ENCODE results near the gene MFNG.
"Not testable (repeated sequence)": the region's sequence is repeated elsewhere in the genome, so short reads cannot be mapped to it uniquely, and the experiment has no call there.

Gene MFNG, protein sequence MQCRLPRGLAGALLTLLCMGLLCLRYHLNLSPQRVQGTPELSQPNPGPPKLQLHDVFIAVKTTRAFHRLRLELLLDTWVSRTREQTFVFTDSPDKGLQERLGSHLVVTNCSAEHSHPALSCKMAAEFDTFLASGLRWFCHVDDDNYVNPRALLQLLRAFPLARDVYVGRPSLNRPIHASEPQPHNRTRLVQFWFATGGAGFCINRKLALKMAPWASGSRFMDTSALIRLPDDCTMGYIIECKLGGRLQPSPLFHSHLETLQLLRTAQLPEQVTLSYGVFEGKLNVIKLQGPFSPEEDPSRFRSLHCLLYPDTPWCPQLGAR

DNA sequence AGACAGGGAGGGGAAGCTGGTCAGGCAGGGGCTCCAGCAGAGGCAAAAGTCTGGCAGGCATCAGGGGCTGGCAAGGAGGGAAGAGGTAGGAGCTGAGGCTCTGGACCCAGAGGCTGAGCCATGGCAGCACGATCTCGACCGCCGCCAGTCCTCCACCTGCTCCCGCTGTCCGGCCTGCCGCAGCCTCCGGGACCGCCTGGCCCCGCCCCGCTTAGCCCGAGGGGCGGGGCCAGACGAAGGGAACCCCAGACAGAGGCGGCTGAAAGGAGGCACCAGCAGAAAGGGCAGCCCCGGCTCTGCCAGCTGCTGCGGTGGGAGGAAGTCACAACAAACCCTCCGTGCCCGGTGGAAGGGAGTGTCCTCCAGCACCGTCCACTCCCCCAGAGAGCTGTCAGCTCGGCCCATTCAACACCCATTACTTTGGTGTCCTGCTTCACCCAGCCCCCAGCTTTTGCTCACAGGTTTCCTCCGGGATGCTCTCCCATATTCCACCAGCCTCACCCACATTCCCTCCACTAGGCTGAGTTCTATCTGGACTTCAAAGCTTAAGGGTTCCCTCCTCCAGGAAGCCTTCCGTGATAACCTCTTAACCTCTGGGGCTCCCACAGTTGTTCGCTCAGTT, at the start of gene MFNG:
MFNG (minus strand) TSS at position 161 of the 622 bp plus-strand sequence. CDS start 207 bp downstream, outside the sequence.
- peak; percentile 49 to 59 (median 54) for DNase-seq (ENCODE audit: low read depth in 3 of 3, low spot score in 1 of 3)

DNA sequence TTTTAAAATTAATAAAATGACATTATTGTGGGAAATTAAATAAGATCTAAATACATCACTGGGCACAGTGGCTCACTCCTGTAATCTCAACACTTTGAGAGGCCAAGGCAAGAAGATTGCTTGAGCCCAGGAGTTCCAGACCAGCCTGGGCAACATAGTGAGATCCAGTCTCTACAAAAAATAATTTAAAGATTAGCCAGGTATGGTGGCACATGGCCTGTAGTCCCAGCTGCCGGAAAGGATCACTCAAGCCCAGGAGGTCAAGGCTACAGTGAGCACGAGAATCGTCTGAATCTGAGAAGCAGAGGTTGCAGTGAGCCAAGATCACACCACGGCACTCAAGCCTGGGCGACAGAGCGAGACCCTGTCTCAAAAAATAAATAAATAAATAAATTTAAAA, 49.0 kb upstream of the MFNG start:
- no peak for DNase-seq (ENCODE audit: low read depth in 3 of 3, low spot score in 1 of 3)

DNA sequence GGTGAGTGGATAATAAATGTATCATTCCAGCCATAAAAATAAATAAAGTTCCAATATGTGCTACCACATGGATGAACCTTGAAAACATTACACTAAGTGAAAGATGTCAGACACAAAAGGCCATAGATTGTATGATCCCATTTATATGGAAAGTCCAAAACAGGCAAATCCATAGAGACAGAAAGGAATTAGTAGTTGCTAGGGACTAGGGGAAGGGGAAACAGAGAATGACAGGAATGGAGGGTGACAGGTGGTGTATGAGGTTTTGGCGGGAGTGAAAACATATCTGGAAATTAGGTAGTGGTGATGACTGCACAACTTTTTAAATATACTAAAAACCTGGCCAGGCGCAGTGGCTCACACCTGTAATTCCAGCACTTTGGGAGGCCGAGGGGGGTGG, 48.3 kb upstream of the MFNG start:
- DNase-seq (ENCODE audit: low read depth in 3 of 3, low spot score in 1 of 3) = no peak

DNA sequence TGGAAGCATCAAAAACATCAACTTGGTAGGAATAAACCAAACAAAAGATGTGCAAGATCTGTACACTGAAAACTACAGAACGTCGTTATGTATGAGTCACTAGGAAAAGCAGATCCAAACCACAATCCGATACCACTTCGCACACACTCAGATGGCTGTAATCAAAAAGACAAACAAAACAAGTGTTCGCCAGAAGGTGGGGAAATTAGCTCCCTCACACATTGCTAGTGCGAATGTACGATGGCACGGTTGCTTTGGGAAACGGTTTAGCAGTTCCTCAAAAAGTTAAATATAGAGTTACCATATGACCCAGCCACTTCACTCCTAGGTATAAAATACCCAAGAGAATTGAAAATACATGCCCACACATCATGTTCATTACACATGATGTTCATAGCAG, 47.8 kb upstream of the MFNG start:
- no peak for DNase-seq (ENCODE audit: low read depth in 3 of 3, low spot score in 1 of 3)

DNA sequence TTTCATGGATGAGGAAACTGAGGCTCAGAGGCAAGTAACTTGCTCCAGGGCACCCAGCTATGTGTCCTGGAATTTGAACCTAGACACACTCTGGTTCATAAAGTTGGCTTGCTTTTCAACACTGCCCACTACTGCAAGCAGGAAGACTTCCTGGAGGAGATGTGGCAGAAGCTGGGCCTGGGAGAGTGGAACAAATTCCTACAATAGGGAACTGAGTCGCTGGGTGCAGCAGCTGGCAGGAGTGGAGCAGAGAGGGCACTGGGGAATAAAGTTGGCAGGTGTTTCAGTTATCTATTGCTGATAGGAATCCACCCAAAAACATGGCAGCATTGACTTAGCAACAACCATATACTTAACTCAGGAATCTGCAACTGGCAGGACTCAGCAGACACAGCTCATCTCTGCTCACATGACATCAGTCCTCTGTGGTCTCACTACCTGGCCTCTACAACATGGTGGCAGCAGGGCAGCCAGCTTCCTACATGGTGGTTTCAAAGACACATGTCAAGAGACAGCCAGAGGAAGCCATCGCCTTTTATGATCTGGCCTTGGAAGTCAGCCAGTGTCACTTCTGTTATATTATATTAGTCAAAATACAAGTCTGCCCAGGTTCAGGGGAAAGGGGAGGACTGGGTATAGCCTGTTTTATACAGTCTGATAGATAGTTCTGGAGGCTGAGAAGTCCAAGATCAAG, 43.6 kb upstream of the MFNG start:
- no peak for DNase-seq (ENCODE audit: low read depth in 3 of 3, low spot score in 1 of 3)

DNA sequence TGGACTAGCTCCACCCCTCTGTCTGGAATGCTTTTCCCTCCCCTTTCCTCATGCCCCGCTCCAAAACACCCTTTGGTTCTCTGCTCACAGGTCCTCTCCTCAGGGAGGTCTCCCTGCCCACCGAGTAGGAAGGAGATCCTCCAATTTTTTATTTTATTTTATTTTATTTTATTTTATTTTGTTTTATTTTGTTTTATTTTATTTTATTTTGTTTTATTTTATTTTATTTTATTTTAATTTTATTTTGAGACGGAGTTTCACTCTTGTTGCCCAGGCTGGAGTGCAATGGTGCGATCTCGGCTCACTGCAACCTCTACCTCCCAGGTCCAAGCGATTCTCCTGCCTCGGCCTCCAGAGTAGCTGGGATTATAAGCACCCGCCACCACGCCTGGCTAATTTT, 41.8 kb upstream of the MFNG start:
- DNase-seq (ENCODE audit: low read depth in 3 of 3, low spot score in 1 of 3) = not testable (repeated sequence)

DNA sequence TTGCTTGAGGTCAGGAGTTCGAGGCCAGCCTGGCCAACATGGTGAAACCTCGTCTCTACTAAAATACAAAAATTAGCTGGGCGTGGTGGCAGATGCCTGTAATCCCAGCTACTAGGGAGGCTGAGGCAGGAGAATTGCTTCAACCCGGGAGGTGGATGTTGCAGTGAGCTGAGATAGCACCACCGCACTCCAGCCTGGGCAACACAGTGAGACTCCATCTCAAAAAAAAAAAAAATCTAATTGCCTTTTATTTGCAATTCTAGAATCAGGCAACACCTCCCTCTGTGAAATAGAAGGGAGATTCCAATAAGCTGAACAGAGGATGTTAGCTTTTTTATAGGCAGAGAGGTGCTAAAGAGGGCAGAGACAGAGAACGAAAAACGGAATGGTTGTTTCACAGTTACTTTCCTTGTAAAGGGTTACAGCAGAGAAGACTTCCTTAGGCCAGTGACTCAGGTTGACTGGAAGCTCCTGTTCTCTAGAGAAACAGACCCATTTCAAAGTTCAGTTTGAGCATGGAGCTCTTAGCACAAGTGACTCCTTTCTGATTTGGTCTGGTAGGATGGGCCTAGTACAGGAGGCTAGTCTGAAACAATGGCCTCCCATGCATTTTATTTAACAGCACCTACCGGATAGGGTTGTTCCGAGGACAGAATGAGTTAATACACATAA, 41.0 kb upstream of the MFNG start:
- not testable (repeated sequence) for DNase-seq (ENCODE audit: low read depth in 3 of 3, low spot score in 1 of 3)

DNA sequence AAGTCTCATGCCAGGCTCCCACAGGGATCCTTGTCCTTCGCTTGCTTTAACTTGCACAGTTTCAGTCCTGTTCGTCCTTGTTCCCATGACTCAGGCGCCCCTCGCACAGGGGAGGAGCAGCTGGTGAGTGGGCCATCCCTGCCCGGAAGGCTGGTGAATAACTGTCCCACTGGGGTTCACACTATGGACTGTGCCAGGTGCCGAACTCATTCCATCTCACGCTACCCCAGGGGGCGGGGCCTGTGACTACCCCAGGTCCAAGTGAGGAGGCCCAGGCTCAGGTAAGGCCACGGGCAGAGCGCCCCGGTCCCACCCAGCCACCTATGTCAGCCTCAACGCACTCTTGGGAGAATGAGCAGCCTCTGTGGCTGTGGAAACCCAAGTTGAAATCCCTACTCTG, 40.2 kb upstream of the MFNG start:
- no peak for DNase-seq (ENCODE audit: low read depth in 3 of 3, low spot score in 1 of 3)

DNA sequence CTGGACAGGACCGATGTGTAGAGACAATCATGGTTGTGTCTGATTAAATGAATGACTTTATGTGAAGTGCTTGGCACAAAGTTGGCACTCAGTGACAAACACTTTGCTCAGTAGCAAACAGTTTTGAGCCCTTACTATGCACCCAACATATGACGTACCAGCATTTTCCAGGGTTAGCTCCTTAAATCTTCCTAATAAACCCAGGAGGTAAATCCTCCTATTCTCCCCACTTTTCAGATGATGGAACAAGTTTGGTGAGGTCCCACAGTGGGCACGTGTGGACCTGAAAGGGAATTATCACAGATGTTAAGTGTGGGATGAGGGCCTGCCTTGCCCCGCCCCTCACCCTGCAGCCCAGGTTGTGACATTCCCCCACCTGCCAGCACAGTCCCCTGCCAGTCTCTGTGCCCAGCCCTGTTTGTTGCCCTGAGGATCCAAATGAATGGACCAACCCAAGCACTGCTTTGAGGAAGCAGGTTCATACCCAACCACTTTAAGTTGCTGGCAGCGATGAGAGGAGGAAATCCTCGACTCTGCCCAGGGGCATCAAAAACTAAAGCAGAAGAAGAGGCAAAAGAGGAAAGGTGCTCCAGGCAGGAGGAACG, 39.7 kb upstream of the MFNG start:
- no peak for DNase-seq (ENCODE audit: low read depth in 3 of 3, low spot score in 1 of 3)

DNA sequence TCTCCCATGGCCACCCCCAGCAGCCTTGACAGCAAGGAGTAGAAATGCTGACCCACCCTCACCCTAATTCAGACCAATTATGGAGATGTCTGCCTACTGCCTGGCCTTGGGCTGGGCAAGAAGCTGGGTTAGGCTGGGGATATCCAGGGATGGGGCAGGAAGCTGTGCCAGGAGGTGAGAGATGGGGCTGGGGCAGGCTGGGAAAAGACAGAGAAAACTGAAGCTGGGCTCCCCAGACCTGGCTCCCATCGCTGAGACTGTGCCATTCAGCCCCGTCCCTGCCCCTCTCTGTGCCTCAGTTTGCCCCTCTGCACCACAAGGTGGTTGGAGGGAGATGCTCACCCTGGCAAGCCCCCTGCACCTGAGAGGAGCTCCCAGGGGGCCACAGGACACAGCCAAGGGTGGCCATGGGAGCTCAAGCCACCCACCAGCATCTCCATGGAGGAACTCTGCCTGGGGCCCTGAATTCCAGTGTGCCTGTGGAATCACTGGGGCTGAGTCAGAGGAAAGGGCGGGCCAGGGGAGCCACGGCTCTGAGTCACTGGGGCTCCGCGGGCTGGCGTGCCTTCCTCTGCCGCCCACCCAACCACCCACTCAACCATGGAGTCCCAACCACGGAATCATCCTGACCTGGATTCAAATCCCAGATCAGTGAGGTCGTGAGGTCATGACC, 39.0 kb upstream of the MFNG start:
- no peak for DNase-seq (ENCODE audit: low read depth in 3 of 3, low spot score in 1 of 3)

DNA sequence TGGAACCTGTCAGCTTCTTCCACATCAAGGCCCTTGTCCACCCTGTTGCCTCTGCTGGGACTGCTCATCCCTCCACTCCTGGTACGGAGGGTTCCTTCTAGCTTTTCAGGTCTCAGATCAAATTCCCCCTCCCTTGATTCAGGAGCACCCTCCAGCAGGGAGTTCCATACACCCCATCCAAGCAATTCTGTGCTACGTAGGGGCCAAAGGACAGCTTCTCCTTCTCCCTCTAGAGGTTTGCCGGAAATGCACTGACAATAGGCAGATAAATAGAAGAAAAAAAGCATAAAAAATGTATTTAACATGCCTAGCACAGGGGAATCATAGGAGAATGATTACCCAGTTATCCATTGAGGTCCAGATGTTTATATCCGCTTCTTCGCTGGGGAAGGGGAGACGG, 36.3 kb upstream of the MFNG start:
- no peak for DNase-seq (ENCODE audit: low read depth in 3 of 3, low spot score in 1 of 3)

DNA sequence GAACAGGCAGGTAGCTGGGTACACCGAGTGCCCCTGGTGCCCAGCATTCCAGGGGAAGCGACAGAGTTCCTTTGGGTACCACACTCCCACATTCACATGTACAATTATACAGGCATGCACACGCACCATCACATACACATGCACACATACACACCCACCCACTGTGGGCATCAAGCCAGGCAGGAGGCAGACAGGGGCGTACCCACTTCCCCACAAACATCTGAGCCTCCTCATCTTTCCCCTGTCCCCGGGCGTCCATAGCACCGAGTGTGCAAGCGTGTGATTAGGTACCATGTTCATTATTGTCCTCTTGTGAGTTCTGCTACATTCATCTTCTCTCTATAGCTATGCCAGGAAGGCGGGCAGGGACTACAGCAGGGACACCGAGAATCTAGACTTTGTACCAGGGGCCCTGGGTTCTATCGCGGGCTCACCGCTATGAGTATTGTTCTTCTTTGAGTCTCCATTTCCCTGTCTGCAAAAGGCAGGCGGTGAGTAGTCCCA, 35.1 kb upstream of the MFNG start:
- no peak for DNase-seq (ENCODE audit: low read depth in 3 of 3, low spot score in 1 of 3)

DNA sequence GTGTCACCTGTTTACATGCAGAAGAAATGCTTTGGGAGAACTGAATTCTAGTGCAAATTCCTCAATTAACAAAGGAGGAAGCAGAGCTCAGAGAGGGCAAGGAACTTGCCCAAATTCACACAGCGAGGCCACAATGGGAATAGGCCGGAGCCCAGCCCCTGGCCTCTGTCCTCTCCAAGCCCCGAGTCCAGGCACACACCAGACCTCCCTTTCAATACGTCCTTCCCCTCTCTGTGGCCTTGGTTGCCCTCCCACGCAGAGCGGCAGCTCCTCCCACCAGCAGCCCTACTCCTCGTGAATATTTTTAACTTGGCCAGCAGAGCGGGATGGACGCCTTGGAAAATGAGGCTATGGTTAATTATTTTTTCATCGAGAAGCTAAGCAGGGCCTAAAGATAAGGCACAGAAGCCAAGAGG, 34.6 kb upstream of the MFNG start:
- no peak for DNase-seq (ENCODE audit: low read depth in 3 of 3, low spot score in 1 of 3)

DNA sequence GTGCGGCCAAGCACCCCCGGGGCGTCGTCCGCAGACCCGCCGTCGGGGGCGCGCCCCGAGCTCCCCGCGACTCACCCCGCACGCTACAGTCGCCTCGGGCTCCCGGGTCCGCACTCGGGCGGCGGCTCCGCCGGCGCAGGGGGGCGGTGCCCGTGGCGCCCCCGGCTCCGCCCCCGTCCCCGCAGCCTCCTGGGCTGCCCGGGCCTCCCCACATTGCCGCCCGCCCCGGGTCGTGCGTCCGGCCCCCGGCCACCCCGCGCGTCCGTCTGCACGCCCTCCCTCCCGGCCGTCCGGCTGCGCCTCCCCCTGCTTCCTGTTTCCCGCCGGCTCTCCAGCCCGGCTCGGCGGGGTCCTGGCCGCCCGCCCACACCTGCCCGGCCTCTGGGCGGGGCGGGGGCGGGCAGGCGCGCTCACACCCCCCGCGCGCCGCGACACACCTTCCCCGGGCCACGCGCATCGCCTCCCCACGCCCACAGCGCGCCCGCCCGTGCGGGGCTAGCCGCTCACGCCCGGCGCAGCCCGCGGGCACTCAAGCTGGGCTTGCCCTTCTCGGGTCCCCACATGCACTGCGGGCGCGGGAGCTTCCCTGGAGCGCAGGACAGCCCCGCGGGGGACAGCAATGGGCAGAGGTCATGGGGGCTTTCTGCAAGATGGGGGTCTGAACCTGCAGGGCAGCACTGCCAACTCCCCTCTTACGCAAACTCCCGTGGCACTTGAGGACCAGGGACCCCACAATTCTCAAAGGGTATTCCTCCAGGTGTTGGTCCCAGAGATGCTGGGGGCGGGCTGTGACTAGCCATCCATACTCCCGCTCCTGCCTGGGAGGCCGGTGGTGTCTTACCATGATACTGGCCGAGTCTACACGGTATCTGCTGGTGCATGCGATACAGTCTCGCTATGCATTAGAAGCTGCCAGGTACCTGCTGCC, 33.3 kb upstream of the MFNG start, which contains the start of gene CARD10:
CARD10 (minus strand) TSS at position 148 of the 928 bp plus-strand sequence. CDS start 215 bp downstream, outside the sequence.
- DNase-seq (ENCODE audit: low read depth in 3 of 3, low spot score in 1 of 3) = no peak

DNA sequence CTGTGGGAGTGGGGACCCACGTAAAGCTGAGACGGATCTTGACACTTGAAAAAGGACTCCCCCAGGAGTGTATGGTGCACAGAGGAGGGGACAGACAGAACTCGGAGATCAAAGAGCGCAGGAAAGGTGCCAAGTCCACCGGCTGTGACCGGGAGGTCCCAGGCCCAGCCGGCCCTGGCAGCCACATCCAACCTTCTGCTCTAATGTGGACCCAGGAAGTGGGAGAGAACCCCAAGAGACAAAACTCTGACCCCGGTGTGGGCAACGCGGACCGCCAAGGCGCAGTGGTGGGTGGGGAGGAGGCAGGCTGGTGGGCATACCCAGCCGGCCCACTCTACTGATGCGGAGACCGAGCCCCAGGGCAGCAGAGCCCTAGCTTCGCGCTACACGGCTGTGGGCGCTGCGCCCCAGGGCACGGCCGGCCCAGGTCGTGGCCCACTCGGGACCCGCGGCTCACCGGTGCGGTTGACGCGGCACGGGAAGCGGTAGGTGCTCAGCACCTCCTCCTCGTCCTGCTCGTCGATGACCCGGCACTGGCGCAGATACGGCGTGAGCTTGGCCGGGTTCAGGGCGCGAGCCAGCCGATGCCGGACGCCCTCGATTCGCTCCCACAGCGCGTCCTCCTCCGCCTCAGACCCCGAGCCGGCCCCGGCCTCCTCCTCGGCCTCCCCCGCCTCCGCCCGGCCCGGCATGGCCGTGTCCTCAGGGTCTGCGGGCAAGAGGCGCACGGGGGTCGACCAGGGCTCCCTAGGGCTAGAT, 32.5 kb upstream of the MFNG start:
- DNase-seq (ENCODE audit: low read depth in 3 of 3, low spot score in 1 of 3) = no peak

DNA sequence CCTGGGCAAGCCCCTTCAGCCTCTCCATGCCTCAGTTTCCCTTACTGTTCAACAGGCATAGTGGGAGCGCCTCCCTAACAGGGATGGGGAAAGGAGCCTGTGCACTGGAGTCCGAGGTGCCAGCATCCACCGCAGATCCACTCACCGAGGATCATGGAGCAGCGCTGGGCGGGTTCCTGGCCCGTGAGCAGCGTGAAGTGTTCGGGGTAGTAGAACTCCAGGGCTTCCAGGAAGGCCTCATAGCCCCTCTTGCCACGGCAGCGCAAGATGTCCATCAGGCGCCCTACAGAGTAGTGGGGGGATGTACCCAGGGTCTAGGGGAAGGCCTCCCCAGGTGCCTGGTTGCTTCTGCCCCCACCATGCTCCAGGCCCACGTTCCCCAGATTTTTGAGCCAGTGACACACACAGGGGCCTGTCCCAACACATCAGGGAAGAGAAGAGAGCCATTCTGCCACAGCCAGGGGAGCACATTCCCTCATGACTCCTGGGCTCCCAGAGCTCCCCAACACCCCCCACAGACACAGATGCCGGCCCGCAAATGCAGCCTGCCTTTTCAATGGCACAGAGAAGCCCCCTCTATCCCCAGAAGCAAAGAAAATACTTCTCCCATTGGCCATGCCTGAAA, 31.8 kb upstream of the MFNG start:
- no peak for DNase-seq (ENCODE audit: low read depth in 3 of 3, low spot score in 1 of 3)

DNA sequence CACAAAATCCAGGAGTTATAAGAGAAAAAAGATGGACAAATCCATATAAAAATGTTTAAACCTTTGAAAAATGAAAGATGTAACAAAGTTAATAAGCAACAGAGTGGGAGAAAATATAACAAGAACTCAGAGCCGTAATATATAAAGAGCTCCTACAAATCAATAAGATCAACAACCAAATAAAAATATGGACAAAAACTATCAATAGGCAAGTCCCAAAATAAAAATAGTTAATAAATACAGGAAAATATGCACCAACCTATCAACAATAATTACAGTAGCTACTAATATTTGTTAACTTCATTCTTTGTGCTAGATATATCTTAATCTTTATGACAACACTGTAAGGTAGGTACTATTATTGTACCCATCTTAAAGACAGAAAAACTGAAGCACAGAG, 30.3 kb upstream of the MFNG start:
- DNase-seq (ENCODE audit: low read depth in 3 of 3, low spot score in 1 of 3) = no peak

DNA sequence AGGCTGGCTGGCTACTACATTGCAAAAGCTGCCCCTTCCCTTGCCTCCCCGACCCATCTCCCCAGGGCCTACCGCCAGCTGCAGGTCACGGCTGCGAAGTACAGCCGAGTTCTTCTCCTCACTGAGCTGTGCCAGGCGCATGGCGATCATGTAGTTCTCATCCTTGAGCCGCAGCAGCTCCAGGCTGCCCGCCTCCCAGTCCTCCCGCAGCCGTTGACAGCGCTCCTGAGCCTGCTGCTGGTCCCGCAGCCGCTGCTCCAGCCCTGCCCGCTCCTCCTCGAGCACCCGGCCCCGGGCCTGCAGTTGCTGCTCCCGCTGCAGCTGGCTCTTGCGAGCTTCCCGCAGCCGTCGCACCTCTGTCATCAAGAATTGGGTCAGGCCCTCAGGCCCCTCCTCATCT, 29.7 kb upstream of the MFNG start:
- DNase-seq (ENCODE audit: low read depth in 3 of 3, low spot score in 1 of 3) = no peak
